Endothelial cell (in vitro differentiated cells): ENCODE data around the gene FAM53B. TPM values are rescaled to one million over a fixed set of nuclear protein-coding genes. Genes with fewer than 3 reads are reported as not detected.

ENCODE experiments used
- DNase-seq: peaks from one replicate; pipeline ENCODE4 v3.0.0; 2021; ENCODE audit warnings: low spot score
- H3K27ac Mint-ChIP-seq: one replicate; pipeline ENCODE4 v1.8.0; 2021; ENCODE audit warnings: mixed read lengths, inconsistent platforms; ENCODE audit not compliant: unreplicated experiment
- H3K27me3 Mint-ChIP-seq: one replicate; pipeline ENCODE4 v1.8.0; 2021; ENCODE audit warnings: mild to moderate bottlenecking, moderate library complexity, mixed read lengths, inconsistent platforms; ENCODE audit not compliant: unreplicated experiment
- H3K36me3 Mint-ChIP-seq: one replicate; pipeline ENCODE4 v1.8.0; 2021; ENCODE audit warnings: mild to moderate bottlenecking, low read depth, mixed read lengths, inconsistent platforms; ENCODE audit not compliant: unreplicated experiment
- H3K4me1 Mint-ChIP-seq: one replicate; pipeline ENCODE4 v1.8.0; 2021; ENCODE audit warnings: mild to moderate bottlenecking, mixed read lengths, inconsistent platforms; ENCODE audit not compliant: unreplicated experiment
- H3K4me3 Mint-ChIP-seq: one replicate; pipeline ENCODE4 v1.8.0; 2021; ENCODE audit warnings: mild to moderate bottlenecking, mixed read lengths, inconsistent platforms; ENCODE audit not compliant: unreplicated experiment
- H3K9me3 Mint-ChIP-seq: one replicate; pipeline ENCODE4 v1.8.0; 2021; ENCODE audit warnings: mixed read lengths, inconsistent platforms; ENCODE audit not compliant: unreplicated experiment
- total RNA-seq: library from RNA; stranded (reverse); fragmentation: NEBNext Ultra II Directional; extraction: Animal tissue kit (Norgen Biotek cat#: 25700); gene quantifications from one replicate; pipeline ENCODE4 v1.2.1, GENCODE V29; 2021; ENCODE audit not compliant: unreplicated experiment
- TF ChIP-seq, protein P1 (sequence below): fragments of 200-600 bp; sonication (generic); IDR thresholded peaks from one replicate; pipeline ENCODE4 v1.5.0; 2021; ENCODE audit warnings: antibody characterized with exemption; ENCODE audit not compliant: unreplicated experiment

FAM53B gene
- total RNA-seq, 1 donor from 2014 or later = 21.0 TPM

DNA sequence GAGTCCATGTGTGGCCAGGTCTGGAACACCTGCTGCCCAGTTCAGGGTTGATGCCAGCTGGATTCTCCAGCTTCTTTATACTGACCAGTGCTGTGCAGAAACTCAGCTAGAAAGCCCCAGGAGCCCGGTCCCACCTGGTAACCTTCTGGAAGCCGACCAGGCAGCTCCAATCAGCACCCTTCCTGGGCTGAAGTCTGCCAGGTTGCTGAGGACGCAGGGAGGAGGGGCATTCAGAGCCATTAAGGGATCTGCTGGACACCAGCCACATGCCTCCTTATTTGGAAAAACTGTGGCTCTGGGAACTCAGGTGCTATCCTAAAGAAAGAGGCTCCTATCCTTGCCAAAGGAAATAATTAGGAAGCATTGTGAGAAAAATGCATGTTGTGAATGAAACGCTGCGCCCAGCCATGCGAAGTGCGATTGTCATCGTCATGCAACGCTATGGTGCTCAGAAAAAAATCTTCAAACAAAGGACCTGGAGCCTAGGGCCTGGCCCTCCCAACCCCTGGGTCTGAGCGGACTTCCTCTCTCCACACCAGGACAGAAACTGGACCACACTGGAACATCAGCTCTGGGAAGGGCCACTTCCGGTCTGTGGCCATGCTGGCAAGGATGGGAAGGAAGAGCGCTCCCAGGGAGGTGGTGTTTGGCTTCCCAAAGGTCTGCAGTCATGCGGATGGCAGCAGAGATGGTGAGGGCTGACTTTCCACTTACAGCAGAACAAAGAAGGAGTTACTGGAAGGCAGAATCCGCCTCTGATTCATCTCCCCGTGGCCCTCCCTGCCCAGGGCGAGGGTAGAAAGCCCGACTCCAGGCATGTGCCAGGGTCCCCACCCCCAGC lies 90.1 kb downstream of the FAM53B start:
- TF ChIP-seq, protein P1, sequence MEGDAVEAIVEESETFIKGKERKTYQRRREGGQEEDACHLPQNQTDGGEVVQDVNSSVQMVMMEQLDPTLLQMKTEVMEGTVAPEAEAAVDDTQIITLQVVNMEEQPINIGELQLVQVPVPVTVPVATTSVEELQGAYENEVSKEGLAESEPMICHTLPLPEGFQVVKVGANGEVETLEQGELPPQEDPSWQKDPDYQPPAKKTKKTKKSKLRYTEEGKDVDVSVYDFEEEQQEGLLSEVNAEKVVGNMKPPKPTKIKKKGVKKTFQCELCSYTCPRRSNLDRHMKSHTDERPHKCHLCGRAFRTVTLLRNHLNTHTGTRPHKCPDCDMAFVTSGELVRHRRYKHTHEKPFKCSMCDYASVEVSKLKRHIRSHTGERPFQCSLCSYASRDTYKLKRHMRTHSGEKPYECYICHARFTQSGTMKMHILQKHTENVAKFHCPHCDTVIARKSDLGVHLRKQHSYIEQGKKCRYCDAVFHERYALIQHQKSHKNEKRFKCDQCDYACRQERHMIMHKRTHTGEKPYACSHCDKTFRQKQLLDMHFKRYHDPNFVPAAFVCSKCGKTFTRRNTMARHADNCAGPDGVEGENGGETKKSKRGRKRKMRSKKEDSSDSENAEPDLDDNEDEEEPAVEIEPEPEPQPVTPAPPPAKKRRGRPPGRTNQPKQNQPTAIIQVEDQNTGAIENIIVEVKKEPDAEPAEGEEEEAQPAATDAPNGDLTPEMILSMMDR = no peak
- no peak overlapping the region for H3K27ac Mint-ChIP-seq
- H3K4me1 Mint-ChIP-seq = peaks cover 17% of the 10 kb centered on the region
- no peaks in the 10 kb centered on the region for H3K9me3 Mint-ChIP-seq
- DNase-seq = no peak
- no peak overlapping the region for H3K4me3 Mint-ChIP-seq
- peaks cover 6% of the 10 kb centered on the region for H3K36me3 Mint-ChIP-seq
- H3K27me3 Mint-ChIP-seq = peaks cover 12% of the 10 kb centered on the region

DNA sequence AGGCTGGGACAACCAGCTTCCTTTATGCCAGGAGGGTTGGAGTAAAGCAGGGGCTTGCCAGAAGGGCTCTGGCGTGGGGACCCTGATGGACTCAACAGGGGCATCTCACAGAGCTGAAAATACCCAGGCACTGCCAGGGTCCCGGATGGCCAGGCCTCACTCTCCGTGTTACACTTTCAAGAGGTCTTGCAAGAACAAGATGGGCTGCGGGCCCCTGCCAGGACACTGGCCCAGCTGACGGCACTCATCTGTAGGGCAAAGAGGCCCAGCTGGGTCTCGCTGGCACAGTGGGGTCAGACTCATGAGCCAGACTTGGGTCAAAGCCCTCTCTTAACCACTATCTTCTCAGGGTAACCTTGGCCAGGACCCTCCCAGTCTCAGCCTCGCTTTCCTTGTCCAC lies 90.9 kb downstream of the FAM53B start:
- Mint-ChIP-seq H3K27ac (no peak overlapping the region), H3K36me3 (peaks cover 6% of the 10 kb centered on the region)

DNA sequence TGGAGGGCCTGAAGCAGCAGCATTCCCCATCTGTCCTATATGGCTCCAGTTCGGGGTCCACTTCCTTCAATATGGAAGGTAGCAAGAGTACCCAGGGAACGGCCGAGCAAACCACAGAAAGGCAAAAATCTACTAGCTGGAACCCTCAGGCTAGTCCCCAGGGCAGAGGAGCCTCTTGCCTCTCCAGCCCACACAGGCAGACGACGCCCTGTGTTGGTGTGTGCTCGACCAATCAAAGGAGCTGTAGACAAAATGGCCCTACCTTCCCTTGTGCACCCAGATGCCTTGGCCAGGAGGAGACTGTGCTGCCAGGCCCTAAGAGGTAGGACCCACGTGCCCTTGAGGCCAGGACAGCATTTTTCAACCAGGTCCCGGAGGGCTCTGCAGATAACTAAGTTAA lies 91.5 kb downstream of the FAM53B start:
- Mint-ChIP-seq H3K27ac (no peak overlapping the region), H3K36me3 (peaks cover 6% of the 10 kb centered on the region), H3K4me1 (peaks cover 30% of the 10 kb centered on the region), H3K4me3 (no peak overlapping the region), H3K27me3 (peaks cover 10% of the 10 kb centered on the region), H3K9me3 (no peaks in the 10 kb centered on the region)
- TF ChIP-seq, protein P1 = no peak
- DNase-seq = no peak

More for the DNA sequence above, 90.9 kb downstream of the FAM53B start:
- H3K27me3 Mint-ChIP-seq = peaks cover 12% of the 10 kb centered on the region
- no peak overlapping the region for H3K4me3 Mint-ChIP-seq
- TF ChIP-seq, protein P1 = no peak
- no peaks in the 10 kb centered on the region for H3K9me3 Mint-ChIP-seq
- H3K4me1 Mint-ChIP-seq = peaks cover 24% of the 10 kb centered on the region
- no peak for DNase-seq

DNA sequence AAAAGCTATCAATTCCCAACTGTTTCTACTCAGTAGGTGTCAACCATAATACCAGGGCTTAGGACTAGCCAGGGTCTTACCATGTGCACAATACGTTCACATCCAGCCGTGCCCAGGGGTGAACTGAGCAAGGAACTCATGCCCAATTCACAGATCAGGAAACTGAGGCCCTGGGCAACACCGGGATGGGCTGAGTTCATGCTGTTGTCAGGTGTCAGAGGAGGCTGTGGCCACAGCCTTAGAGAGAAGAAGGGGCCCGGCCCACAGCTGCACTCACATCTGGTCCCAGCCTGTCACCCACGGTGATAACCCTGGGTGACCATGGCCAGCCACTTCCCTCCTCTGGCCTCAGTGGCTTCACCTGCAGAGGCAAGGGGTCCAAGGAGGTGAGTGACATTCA lies 92.0 kb downstream of the FAM53B start:
- TF ChIP-seq, protein P1 = no peak
- H3K27me3 Mint-ChIP-seq = peaks cover 8% of the 10 kb centered on the region
- peaks cover 6% of the 10 kb centered on the region for H3K36me3 Mint-ChIP-seq
- H3K27ac Mint-ChIP-seq = no peak overlapping the region
- peaks cover 35% of the 10 kb centered on the region for H3K4me1 Mint-ChIP-seq
- no peaks in the 10 kb centered on the region for H3K9me3 Mint-ChIP-seq
- H3K4me3 Mint-ChIP-seq = no peak overlapping the region
- DNase-seq = no peak

DNA sequence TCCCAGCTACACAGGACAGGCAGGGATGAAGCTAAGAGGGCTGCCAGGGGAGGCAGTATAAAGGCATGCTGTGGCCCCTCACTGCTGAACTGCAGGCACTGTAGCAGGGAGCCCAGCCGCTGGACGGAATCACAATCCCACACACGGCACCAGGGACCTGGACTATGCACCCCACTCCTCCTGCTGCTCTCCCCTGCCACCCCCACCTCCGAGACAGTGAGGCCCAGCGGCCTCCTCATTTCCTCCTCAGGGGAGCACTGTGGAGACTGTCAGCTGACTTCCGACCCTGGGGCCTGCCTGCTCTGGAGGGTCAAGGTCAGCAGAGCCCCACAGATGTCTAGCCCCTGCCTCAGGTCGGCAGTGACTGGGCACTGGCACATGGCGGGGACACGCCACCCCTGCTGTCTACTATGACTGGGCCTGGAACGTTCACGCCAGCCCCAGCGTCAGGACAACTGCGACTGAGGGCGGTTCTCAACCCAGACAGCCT lies 92.7 kb downstream of the FAM53B start:
- Mint-ChIP-seq H3K27me3 (peaks cover 8% of the 10 kb centered on the region), H3K27ac (no peak overlapping the region), H3K9me3 (no peaks in the 10 kb centered on the region)

More for the DNA sequence above, 92.7 kb downstream of the FAM53B start:
- Mint-ChIP-seq H3K4me3 (no peak overlapping the region), H3K36me3 (peaks cover 6% of the 10 kb centered on the region), H3K4me1 (peaks cover 37% of the 10 kb centered on the region)
- DNase-seq = no peak
- TF ChIP-seq, protein P1 = no peak
